ENCODE results near the gene PDE6H. TPM values are rescaled to one million over a fixed set of nuclear protein-coding genes. Genes with fewer than 3 reads are reported as not detected.

Gene PDE6H
- total and polyA plus RNA-seq, 10 of the 15 experiments (the other 5 are each of a cell fraction or from before 2014, with no cell fraction given): 0.16 TPM; not detected in 9

DNA sequence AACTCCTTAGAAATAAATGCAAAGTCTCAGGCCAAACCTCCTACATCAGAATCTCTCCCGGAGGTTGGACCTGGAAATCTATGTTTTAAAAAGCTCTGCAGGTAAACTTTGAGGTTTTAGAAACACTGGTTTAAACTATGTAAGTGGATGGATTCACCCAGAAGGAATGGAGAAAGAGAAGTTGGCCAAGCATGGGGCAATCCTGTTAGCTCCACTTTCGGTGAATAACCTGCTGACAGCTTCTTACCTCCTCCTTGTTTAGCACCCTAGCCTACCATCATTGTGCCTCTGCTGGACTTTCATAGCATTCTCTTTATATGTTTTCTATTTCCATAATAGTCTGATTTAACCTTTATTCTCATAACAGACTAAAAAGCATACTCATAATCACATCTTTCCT, 8.4 kb upstream of the PDE6H start (continued):
- TF ChIP-seq, protein P1, sequence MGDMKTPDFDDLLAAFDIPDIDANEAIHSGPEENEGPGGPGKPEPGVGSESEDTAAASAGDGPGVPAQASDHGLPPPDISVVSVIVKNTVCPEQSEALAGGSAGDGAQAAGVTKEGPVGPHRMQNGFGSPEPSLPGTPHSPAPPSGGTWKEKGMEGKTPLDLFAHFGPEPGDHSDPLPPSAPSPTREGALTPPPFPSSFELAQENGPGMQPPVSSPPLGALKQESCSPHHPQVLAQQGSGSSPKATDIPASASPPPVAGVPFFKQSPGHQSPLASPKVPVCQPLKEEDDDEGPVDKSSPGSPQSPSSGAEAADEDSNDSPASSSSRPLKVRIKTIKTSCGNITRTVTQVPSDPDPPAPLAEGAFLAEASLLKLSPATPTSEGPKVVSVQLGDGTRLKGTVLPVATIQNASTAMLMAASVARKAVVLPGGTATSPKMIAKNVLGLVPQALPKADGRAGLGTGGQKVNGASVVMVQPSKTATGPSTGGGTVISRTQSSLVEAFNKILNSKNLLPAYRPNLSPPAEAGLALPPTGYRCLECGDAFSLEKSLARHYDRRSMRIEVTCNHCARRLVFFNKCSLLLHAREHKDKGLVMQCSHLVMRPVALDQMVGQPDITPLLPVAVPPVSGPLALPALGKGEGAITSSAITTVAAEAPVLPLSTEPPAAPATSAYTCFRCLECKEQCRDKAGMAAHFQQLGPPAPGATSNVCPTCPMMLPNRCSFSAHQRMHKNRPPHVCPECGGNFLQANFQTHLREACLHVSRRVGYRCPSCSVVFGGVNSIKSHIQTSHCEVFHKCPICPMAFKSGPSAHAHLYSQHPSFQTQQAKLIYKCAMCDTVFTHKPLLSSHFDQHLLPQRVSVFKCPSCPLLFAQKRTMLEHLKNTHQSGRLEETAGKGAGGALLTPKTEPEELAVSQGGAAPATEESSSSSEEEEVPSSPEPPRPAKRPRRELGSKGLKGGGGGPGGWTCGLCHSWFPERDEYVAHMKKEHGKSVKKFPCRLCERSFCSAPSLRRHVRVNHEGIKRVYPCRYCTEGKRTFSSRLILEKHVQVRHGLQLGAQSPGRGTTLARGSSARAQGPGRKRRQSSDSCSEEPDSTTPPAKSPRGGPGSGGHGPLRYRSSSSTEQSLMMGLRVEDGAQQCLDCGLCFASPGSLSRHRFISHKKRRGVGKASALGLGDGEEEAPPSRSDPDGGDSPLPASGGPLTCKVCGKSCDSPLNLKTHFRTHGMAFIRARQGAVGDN (IDR thresholded peaks at IDR 0.05): no peak

DNA sequence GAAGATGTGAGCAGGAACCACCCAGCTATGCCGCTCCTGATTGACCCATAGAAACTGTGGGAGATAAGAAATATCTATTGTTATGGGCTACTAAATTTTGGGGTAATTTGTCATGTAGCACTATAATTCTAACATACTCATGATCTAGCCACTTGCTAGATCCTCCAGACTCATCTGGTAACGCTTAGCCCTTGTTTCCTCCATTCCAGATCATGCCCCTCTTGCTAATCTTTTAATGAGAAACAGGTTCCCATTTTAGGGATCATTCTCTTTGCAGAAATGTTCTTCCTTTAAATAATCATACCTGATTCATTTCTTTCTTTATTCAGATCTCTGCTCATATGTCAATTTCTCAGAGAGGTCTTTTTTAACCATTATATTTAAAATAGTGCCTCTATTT, 7.6 kb upstream of the PDE6H start:
- no peaks in the 10 kb centered on the region for H3K27me3 ChIP-seq (replicated peaks in 1 of 2; ENCODE audit: control insufficient read depth in 2 of 2, insufficient read depth in 2 of 2, low read length in 1 of 2)
- WGBS (ENCODE audit: insufficient coverage, insufficient replicate concordance, low lambda C conversion rate, missing lambda C conversion rate): 94% methylated on average over 2 of the region's 2 CpGs
- intact Hi-C loops (cut with micrococcal nuclease; ENCODE audit: unreplicated experiment): no loop called here
- no peaks in the 10 kb centered on the region for H3K9me3 ChIP-seq (replicated peaks; ENCODE audit: control insufficient read depth, insufficient read depth, low read length)
- H3K36me3 ChIP-seq (ENCODE audit: control insufficient read depth in 2 of 2, insufficient read depth in 2 of 2, low read length in 1 of 2): no peaks in the 10 kb centered on the region
- ATAC-seq: no peak
- no peak for FAIRE-seq
- DNase-seq (ENCODE audit: low read depth, low spot score): no peak
- peaks cover 27% of the 10 kb centered on the region for H3K79me2 ChIP-seq (ENCODE audit: control insufficient read depth, insufficient read depth, low read length)
- H2AFZ ChIP-seq (ENCODE audit: control insufficient read depth, low read depth, low read length): no peak overlapping the region
- no peaks in the 10 kb centered on the region for H4K20me1 ChIP-seq (ENCODE audit: control insufficient read depth, insufficient read depth)
- ChIA-PET POLR2A (no interaction called here), SMC1A (ENCODE audit: uncharacterized antibody, unreplicated experiment) (interaction anchor here (1.2 to 1.6 kb wide), 3 partner anchors 17 to 118 kb away, joined by 3 to 4 read pairs (median 3); no protein-coding TSS in a partner anchor), CTCF (interaction anchor here (1.6 kb wide), 1 partner anchor 117 kb away, joined by 3 read pairs; no protein-coding TSS in a partner anchor), RAD21 (ENCODE audit: unreplicated experiment) (no interaction called here)
- H3K4me3 ChIP-seq: no peak overlapping the region
- BruUV-seq (replicated peaks): no TSS peak
- no peak overlapping the region for H3K27ac ChIP-seq (ENCODE audit: control insufficient read depth, insufficient read depth)
- H3K9ac ChIP-seq (ENCODE audit: control insufficient read depth, insufficient read depth, low read length): no peak overlapping the region
- no peak overlapping the region for H3K4me2 ChIP-seq (ENCODE audit: control insufficient read depth, insufficient read depth)
- in situ Hi-C loops (cut with MboI): loop anchor here (25.0 kb wide), 1 partner anchor 578 kb away; no protein-coding TSS in a partner anchor
- H3K4me1 ChIP-seq (ENCODE audit: control insufficient read depth, insufficient read depth, low read length): no peaks in the 10 kb centered on the region; the same call in none of the 2 replicates
- TF ChIP-seq YY1 (IDR thresholded peaks at IDR 0.05; ENCODE audit: low read depth, low read length) (no peak), RELA (IDR thresholded peaks at IDR 0.05; ENCODE audit: borderline replicate concordance, partially characterized antibody) (no peak), CREM (IDR thresholded peaks at IDR 0.05; ENCODE audit: low read depth) (no peak), RB1 (IDR thresholded peaks at IDR 0.05; ENCODE audit: borderline replicate concordance) (no peak), CEBPB (IDR thresholded peaks at IDR 0.05; ENCODE audit: borderline replicate concordance in 1 of 2, low read depth in 2 of 2, low read length in 2 of 2) (no peak), RELB (IDR thresholded peaks at IDR 0.05; ENCODE audit: low read depth) (no peak), ELK1 (IDR thresholded peaks at IDR 0.05; ENCODE audit: low read depth, low read length) (no peak), JUNB (IDR thresholded peaks at IDR 0.05) (no peak), WRNIP1 (IDR thresholded peaks at IDR 0.05; ENCODE audit: borderline replicate concordance, low read depth, low read length) (no peak), EGR1 (IDR thresholded peaks at IDR 0.05; ENCODE audit: borderline replicate concordance in 1 of 2, low read depth in 2 of 2, low read length in 2 of 2) (no peak), SPI1 (IDR thresholded peaks at IDR 0.05; ENCODE audit: borderline replicate concordance, insufficient read depth, low read depth, low read length) (no peak)
- TF ChIP-seq, protein P2, sequence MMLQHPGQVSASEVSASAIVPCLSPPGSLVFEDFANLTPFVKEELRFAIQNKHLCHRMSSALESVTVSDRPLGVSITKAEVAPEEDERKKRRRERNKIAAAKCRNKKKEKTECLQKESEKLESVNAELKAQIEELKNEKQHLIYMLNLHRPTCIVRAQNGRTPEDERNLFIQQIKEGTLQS (IDR thresholded peaks at IDR 0.05; ENCODE audit: borderline replicate concordance, extremely low read depth, low read depth, low read length): no peak
- TF ChIP-seq, protein P3, sequence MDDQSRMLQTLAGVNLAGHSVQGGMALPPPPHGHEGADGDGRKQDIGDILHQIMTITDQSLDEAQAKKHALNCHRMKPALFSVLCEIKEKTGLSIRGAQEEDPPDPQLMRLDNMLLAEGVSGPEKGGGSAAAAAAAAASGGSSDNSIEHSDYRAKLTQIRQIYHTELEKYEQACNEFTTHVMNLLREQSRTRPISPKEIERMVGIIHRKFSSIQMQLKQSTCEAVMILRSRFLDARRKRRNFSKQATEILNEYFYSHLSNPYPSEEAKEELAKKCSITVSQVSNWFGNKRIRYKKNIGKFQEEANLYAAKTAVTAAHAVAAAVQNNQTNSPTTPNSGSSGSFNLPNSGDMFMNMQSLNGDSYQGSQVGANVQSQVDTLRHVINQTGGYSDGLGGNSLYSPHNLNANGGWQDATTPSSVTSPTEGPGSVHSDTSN (IDR thresholded peaks at IDR 0.05; ENCODE audit: insufficient replicate concordance, low read depth, low read length): no peak
